GM21737 (cell line): ENCODE measurements around the gene CDSN.
"Not testable (repeated sequence)": the region's sequence is repeated elsewhere in the genome, so short reads cannot be mapped to it uniquely, and the experiment has no call there.

Experiments used
- ATAC-seq: cut with Tn5 transposase; IDR thresholded peaks from one replicate; pipeline ENCODE4 v1.9.1; 2021; ENCODE audit warnings: mild to moderate bottlenecking, moderate library complexity; ENCODE audit not compliant: unreplicated experiment

CDSN gene, protein sequence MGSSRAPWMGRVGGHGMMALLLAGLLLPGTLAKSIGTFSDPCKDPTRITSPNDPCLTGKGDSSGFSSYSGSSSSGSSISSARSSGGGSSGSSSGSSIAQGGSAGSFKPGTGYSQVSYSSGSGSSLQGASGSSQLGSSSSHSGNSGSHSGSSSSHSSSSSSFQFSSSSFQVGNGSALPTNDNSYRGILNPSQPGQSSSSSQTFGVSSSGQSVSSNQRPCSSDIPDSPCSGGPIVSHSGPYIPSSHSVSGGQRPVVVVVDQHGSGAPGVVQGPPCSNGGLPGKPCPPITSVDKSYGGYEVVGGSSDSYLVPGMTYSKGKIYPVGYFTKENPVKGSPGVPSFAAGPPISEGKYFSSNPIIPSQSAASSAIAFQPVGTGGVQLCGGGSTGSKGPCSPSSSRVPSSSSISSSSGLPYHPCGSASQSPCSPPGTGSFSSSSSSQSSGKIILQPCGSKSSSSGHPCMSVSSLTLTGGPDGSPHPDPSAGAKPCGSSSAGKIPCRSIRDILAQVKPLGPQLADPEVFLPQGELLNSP

DNA sequence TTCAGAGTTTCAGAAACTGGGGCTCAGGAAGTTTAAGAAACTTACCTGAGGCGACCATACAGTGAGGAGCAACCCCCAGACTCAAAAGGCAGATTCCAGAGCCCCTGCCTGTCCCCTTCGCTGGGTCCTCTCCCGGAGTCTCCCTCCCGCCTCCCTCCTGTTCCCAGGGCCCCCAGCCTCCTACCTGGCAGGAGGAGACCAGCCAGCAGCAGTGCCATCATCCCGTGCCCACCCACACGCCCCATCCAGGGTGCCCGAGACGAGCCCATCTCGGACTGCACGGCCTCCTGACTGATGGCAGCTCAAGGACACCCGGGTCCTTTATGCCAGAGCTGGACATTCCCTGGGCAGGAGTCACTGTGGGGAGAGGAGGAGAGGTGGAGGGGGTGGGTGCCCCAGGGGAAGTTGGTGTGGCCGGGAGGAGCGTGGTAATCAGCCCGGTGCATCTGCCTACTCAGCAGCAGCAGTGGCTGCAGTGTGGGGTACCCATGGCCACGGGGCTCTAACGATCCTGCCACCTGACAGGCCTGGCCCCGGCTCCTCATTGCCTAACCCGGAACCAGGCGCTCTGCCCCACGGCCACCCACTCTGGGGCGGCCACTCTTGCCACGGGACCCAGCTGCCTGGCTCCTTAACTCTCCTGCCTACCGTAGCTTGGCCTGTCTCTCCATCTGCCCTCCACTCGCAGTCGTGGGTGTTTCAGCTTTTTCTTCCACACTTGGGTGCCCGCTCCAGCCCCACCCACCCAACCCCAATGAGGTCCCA lies at the start of gene CDSN:
Gene CDSN, minus strand, starts transcription at position 296 of the 765 bp plus-strand sequence. Its CDS starts 27 bp downstream, at position 269.
- ATAC-seq, result no peak

DNA sequence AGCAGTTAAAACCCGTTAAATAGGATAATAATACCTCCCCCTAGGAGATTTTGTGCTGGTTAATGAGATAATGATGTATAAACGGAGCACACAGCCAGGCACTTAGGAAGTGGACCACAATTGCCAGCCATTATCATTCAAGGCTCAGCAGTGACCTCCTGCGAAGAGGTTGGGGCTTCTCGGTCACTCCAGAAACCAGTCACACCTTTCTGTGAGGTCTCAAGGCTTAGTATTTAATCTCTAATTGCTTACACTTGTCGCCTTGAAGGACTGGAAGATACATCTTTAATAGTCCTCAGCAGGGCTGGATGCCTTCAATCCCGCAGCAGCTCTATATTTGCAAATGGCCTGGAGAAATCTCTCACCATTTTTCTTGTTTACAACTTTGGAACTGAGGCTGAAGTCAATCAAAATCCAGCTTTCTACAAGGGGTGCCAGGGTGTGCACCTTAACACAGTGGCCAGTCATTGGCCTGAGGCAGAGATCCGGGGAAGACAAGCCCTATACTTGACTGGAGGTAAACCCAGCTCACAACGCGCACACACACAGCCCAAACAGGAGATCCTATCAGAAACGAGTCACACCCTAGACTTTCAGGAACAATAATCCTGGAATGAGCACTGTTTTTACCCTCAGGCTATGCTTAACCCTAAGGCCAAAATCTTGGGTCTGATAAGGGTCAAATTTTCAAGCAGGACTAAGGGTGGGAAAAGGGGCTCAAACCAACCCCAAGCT lies 49.0 kb upstream of the CDSN start:
- ATAC-seq, result no peak

DNA sequence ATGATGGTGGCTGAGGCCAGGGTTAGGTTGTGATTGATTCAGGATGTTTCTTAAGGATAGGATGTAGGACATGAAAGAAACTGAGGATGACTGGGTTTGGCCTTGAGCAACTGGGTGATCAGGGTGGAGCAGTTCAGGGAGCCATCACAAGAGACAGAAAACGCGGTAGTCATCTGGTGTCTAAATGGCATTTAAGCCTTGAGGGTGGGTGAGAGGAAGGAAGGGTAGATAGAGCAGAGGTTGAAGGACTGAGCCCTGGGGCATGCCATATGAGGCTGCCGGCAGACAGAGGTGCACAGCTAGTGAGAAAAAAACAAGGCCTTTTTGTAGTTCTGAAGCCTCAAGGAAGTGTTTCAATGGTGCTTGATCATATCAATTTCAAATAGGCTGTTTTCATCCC lies 48.4 kb upstream of the CDSN start:
- ATAC-seq, result no peak

DNA sequence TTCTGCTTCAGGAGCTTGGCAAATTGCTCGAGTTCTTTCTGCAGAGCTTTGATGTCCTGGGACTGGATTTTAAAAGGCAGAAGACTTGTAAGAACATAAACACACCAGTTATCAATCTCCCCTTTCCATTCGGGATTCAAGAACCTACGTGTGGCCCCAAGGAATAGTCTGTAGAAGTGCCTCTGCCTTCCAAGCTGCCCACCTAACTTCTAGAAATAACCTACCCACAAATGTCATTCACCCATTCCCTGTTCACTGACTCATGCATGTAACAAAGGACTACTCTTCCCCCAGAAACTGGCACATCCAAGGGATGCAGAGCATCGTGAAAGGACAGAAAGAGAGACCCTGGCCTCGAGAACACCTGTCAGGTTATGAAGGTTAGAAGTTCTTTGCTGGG lies 45.7 kb upstream of the CDSN start:
- no peak for ATAC-seq

DNA sequence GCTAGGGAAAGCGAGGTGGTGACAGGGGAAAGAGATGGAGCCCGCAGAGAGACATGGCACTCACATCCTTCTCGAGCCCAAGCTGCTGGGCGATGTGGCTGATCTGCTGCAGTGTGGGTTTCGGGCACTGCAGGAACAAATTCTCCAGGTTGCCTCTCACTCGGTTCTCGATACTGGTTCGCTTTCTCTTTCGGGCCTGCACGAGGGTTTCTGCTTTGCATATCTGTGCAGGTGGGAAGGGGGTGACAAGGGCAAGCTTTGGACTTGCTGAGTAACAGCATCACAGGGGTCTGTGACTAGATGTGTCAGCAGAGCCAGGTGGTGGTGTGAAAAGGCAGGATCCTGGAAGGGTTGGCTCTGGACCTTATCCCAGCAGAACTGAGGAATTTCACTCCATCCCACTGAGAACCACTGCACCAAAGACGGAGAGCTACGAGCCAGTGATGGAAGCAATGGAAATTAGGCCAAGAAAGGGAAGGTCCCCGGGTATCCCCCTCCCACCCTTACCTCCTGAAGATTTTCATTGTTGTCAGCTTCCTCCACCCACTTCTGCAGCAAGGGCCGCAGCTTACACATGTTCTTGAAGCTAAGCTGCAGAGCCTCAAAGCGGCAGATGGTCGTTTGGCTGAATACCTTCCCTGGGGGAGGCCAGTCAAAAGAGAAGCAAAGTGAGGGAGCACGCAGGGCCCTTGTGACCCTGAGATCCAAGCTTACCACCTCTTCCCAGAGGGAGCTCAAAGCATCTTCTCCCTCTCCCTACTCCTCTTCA lies 45.0 kb upstream of the CDSN start:
- ATAC-seq, result peak; percentile 75

DNA sequence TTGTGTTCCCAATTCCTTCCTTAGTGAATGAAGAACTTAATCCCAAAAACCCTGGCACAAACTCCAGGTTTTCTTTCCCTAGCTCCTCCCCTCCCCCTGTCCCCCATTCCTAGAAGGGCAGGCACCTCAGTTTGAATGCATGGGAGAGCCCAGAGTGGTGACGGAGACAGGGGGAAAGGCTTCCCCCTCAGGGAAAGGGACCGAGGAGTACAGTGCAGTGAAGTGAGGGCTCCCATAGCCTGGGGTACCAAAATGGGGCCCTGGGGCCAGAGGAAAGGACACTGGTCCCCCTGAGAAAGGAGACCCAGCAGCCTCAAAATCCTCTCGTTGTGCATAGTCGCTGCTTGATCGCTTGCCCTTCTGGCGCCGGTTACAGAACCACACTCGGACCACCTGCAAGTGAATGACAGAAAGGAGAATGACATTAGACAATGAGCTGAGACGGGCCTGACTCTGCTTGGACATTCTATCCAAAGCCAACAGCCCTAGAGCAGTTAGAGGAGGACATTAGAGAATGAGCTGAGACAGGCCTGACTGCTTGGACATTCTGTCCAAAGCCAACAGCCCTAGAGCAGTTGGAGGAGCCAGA lies 44.3 kb upstream of the CDSN start:
- not testable (repeated sequence) for ATAC-seq

DNA sequence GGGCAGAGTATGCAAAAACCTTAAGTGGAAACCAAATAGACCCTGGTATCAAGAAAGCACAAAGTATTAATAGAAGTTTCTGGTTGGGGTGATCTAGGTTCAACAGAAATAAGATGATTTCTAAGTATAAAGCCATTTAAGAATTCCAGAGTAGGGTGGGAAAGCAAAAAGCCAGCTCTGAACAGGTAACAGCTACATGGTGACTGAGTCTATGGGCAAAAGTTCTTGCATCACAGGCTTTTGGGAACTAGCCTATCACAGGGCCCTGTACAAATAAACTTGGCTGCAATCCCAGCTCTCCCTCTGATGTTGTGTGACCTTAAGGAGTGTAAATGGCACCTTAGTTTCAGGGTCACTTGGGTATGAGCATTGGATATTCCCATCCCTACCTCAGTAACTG lies 43.7 kb upstream of the CDSN start:
- no peak for ATAC-seq

DNA sequence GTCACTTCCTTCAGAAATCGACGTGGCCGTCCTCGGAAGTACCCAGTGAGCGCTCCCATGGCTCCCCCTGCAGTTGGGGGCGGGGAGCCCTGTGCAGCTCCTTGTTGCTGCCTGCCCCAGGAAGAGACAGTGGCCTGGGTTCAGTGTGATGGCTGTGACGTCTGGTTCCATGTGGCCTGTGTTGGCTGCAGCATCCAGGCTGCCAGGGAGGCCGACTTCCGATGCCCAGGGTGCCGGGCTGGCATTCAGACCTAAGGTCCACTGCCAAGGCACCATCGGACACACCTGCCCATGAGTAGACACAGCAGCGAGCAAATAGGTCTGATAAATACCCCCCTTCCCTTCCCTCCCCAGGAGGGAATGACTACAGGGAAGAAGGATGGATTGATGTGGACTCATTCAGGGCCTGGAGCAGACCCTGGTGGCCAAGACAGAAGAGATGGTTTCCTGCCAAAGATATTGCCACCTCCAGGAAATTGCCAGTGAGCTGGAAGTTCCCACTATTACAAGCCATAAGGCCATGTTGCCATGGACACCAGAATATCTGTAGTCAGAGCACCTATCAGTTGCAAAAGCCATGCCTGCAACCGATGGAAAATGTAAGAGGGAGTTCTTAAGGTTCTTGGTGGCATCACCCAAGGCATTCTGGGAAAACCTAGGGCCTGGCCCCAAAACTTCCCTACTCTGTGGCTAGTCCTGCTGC lies 42.4 kb upstream of the CDSN start:
- ATAC-seq, result no peak

DNA sequence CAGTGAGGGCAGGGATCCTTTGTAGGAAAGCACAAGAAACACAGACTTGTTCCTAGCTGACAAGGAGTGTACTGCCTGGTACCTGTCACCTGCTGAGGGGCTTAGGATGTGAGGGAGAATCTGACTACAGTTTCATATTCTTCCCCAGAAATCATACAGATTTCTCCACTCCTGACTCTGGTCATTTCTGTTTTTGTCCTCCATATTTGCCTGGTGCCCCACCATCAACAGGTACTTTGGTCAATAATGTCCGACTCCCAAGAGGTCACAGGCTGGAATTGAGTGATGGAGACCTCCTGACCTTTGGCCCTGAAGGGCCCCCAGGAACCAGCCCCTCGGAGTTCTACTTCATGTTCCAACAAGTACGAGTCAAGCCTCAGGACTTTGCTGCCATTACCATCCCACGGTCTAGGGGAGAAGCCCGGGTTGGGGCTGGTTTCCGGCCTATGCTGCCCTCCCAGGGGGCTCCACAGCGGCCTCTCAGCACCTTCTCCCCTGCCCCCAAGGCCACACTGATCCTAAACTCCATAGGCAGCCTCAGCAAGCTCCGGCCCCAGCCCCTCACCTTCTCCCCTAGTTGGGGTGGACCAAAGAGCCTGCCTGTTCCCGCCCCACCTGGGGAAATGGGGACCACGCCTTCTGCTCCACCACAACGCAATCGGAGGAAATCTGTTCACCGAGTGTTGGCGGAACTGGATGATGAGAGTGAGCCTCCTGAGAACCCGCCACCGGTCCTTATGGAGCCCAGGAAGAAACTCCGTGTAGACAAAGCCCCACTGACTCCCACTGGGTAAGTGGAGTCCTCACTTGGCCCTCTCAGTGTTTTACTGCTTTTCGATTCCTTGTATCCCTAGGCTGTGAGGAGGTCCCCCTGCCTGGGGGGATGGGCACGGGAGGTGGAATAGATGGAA lies 41.2 kb upstream of the CDSN start:
- ATAC-seq, result no peak

DNA sequence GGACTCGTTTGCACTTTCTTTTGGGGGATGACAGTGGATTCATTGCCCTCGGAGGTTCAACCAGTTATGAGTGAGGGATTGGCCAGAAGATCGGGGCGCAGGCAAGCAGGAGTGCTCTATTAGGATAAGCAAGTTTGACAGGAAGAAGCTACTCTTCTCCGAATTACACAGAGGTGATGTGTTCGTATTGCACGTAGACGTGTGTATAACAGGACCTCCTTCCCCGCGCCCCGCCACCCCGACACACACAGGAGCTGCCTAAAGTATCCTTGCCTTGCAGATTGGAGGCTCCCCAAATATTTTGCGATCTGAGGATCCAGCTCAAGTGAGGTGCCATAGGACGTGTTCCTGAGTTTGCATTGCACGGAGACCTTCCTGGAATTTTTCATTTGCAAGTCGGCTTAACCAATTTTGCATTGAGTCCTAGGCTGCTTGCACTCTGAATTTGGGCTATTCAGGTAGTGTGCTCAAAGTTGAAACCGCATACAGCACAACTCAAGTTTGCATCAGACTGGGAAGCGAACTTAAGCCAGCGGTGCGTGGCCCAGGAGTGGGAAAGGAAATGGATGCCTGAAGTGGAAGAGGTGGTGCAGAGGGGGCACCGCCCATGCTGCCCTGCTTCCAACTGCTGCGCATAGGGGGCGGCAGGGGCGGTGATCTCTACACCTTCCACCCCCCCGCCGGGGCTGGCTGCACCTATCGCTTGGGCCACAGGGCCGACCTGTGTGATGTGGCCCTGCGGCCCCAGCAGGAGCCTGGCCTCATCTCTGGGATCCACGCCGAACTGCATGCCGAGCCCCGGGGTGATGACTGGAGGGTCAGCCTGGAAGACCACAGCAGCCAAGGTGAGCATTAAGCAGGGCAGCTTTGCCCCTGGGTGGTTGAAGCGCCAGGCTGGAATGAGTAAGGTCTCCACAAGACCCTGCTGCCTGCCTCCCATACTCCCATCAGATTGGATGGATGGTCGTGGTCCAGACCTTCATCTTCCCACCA lies 38.9 kb upstream of the CDSN start:
- ATAC-seq, result peak; percentile 5

DNA sequence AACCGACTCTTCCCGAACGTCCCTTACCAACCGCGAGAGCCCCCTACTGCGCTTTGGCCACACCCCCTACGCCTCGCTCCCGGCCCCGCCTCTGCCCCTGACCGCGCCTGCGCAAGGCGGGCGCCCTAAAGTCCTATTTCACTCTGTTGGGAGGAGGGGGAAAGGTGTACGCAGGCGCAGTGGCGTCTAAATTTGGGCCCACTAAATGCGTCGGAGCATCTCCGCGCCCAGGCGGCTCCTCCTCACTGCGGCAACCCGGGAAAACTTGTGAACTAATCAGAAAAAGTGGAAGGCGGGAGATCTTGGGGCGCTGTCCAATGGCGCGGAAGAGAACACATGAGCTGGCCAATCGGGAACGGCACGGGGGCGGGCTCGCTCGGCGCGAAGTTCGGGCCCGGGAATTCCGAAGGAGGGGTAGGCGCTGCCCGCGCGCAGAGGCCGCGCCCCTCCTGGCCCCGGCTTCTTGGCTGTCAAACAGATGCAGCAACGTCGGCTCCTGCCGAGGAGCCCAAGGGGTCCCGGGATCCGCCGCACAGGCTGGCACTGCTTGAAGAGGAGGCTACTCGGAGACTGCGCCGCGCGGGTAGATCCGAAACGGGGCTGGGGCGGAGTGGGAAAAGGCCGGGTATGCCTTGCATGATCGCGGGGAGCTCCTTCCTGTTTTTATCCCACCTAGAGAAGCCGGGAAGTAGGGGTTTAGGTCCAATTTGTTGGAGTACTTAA lies 38.1 kb upstream of the CDSN start, which contains the start of gene TCF19:
Gene TCF19, plus strand, starts transcription at position 450 of the 723 bp plus-strand sequence. CDS start 881 bp downstream, outside the sequence.
- ATAC-seq, result peak; percentile 79

DNA sequence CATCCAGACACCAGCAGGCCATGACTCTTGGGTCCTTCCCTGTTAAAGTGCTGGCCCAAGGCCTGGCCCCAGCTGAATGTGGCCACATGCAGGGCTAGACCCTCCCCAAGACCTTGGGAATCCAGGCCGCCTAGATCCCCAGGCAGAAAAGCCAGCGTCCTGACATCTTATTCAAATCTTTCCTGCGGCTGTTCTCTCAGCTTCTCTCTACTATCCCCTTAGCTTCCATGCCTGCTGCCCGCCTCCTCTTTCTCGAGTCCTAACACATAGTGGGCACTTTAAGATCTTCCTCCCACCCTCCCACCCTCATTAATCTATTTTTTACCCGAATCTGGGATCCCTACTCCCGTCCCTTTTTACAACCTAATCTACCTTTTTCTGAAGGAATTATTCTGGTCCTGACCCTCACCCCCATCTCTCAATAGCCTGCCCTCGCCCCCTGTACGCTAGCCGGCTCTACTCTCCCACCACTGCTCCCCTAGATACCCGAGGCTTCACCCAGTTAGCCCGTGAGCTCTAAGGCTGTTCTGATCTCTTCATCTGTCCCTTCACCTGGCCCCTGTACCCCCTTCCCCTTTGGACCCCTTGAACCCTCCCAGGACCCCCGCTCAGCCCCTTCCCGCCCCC lies 37.4 kb upstream of the CDSN start, which contains the start of gene CCHCR1:
Gene CCHCR1, minus strand, starts transcription at position 290 of the 627 bp plus-strand sequence. Its CDS starts 202 bp downstream, at position 88.
- peak; percentile 7 for ATAC-seq

DNA sequence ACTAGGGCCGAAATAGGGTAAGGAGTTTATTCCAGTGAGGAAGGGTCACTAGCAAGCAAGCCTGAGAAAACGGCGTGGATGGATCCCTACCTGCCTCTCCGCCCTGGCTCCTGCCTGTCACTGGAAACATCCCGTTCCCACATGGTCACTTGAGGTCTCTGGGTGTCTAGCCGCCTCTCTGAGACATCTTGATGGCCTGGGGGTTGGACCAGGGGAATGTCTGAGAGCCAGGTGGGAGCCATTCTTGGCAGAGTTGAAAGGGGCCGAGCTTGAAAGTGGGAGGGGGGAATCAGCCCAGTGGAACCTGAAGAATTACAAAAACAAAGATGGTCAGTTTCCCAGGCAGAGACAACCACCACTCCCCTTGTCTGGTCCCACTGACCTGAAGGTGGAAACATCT lies 36.4 kb upstream of the CDSN start:
- no peak for ATAC-seq

DNA sequence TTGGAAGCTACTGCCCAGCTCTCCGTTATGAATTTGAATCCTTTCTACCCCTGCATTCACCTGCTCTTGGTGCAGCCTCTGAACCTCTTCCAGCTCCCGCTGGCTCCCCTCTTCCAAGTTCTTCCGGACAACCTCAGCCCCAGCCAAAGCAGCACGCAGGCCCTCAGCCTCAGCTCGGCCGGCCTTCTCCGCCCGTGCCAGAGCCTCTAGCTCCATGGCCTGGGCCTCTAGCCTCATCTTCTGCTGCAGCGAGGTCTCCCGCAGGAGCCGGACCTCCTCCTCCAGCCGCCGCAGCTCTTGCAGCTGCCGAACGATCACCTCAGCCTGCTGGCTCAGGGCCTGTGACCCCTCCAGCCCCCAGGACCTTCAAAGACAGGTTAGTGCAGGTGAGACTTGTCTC lies 34.2 kb upstream of the CDSN start:
- ATAC-seq, result no peak

DNA sequence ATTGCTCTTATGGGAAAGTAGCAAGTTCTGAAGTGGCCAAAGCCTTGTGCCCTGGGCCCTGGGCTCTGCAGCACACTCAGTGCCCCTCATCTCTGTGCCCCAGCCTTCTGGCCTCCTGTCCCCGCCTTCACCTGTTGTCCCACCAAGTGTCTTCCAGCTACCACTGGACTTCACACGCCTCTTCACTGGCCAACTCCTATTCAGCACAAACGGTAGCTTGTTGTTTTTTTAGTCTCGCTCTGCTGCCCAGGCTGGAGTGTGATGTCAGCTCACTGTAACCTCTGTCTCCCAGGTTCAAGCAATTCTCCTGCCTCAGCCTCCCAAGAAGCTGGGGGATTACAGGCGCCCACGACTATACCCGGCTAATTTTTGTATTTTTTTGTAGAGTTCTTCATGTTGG lies 32.5 kb upstream of the CDSN start:
- no peak for ATAC-seq
